GM12892 (cell line): ENCODE results near the gene CFAP299.

Experiments used
- POLR2A ChIP-seq: IDR thresholded peaks from 2 replicates; pipeline ENCODE4 v1.6.1; 2011; ENCODE audit warnings: low read depth, low read length, control low read depth
- TAF1 ChIP-seq: IDR thresholded peaks from 2 replicates; pipeline ENCODE4 v1.6.1; 2011; ENCODE audit warnings: low read depth, mild to moderate bottlenecking, control low read depth, low read length, borderline replicate concordance

GRCh38 chr4:80610845-80611677, 275.5 kb downstream of the CFAP299 start:
- no peak for TF ChIP-seq POLR2A
- TF ChIP-seq TAF1: no peak
